CD4-positive, alpha-beta memory T cell (primary cell): ENCODE data around the gene ARMC9. TPM values are rescaled to one million over a fixed set of nuclear protein-coding genes. Genes with fewer than 3 reads are reported as not detected.
A peak's percentile ranks its signal among the peaks of the same experiment; 100 is the strongest.

Experiments
- CTCF ChIA-PET: fragments of 350-600 bp; sonication (Branson Sonifier 250); formaldehyde crosslinking; loops from one replicate; lab custom pipeline; 2021; ENCODE audit warnings: inconsistent platforms; ENCODE audit not compliant: partially characterized antibody; lab: Charles Lee
- POLR2A ChIA-PET: fragments of 350-600 bp; sonication (Branson Sonifier 250); formaldehyde crosslinking; loops from one replicate; lab custom pipeline; 2021; ENCODE audit not compliant: partially characterized antibody; lab: Charles Lee
- DNase-seq, 5 donors: peaks; one replicate each; pipeline versions ENCODE4 v3.0.0 to v3.0.0-alpha.2; 2020 to 2022; ENCODE audit warnings: mixed read lengths in 1 of 5
- H3K27ac ChIP-seq: one replicate; pipeline ENCODE4 v1.7.0; 2013; ENCODE audit warnings: low read depth, low read length
- H3K27me3 ChIP-seq: 2 replicates; pipeline ENCODE4 v1.7.0; 2013; ENCODE audit warnings: mild to moderate bottlenecking, low read length, moderate library complexity; ENCODE audit not compliant: insufficient read depth
- H3K36me3 ChIP-seq: 2 replicates; pipeline ENCODE4 v1.7.0; 2013; ENCODE audit warnings: mild to moderate bottlenecking, low read length, moderate library complexity; ENCODE audit not compliant: insufficient read depth
- H3K4me1 ChIP-seq: 2 replicates; pipeline ENCODE4 v1.7.0; 2013; ENCODE audit warnings: mild to moderate bottlenecking, low read length, moderate library complexity; ENCODE audit not compliant: insufficient read depth
- H3K4me3 ChIP-seq, 2 donors: one replicate each; pipeline ENCODE4 v1.7.0; 2013; ENCODE audit warnings: low read length in 2 of 2, mild to moderate bottlenecking in 1 of 2
- H3K9me3 ChIP-seq, 2 donors: one replicate each; pipeline ENCODE4 v1.7.0; 2013; ENCODE audit warnings: low read length in 2 of 2, control low read depth in 1 of 2; ENCODE audit not compliant: control insufficient read depth in 1 of 2
- H3K27ac Mint-ChIP-seq, 7 donors: one replicate each; pipeline ENCODE4 v1.8.0; 2020 to 2021; ENCODE audit warnings: mixed read lengths in 7 of 7, mild to moderate bottlenecking in 6 of 7, inconsistent platforms in 3 of 7, moderate library complexity in 3 of 7
- H3K27me3 Mint-ChIP-seq, 2 donors: one replicate each; pipeline ENCODE4 v1.8.0; 2020 to 2021; ENCODE audit warnings: mixed read lengths in 2 of 2
- H3K36me3 Mint-ChIP-seq, 2 donors: one replicate each; pipeline ENCODE4 v1.8.0; 2020 to 2021; ENCODE audit warnings: mixed read lengths in 2 of 2, inconsistent platforms in 1 of 2, mild to moderate bottlenecking in 1 of 2
- H3K4me1 Mint-ChIP-seq, 4 donors: one replicate each; pipeline ENCODE4 v1.8.0; 2020 to 2021; ENCODE audit warnings: mixed read lengths in 4 of 4, mild to moderate bottlenecking in 1 of 4
- H3K4me3 Mint-ChIP-seq, 8 donors: one replicate each; pipeline ENCODE4 v1.8.0; 2020 to 2021; ENCODE audit warnings: mixed read lengths in 8 of 8, mild to moderate bottlenecking in 7 of 8, moderate library complexity in 6 of 8, inconsistent platforms in 3 of 8
- H3K9me3 Mint-ChIP-seq, 8 donors: one replicate each; pipeline ENCODE4 v1.8.0; 2020 to 2021; ENCODE audit warnings: mixed read lengths in 8 of 8, mild to moderate bottlenecking in 5 of 8, inconsistent platforms in 3 of 8, moderate library complexity in 1 of 8
- intact Hi-C: fragments of 100-400 bp; cut with micrococcal nuclease; formaldehyde crosslinking; loops from one replicate; pipeline ENCODE4 v1.15.1; 2023
- polyA plus RNA-seq, 2 donors: library from polyadenylated mRNA; unstranded; fragments of 300-500 nt; fragmentation: Illumina TruSeq; gene quantifications; one replicate each; pipeline ENCODE4 v1.2.3, GENCODE V29; 2021
- total RNA-seq, 2 experiments: library from RNA; stranded (reverse); gene quantifications; one replicate each; pipeline ENCODE4 v1.2.3, GENCODE V29; 2021

The ARMC9 gene
- total and polyA plus RNA-seq, 4 experiments from 2014 or later: 0.50 to 1.4 (median 1.1) TPM; not detected in 1

GRCh38 chr2:231290321-231291015, 92.0 kb downstream of the ARMC9 start:
- H3K36me3 Mint-ChIP-seq: no peaks in the 10 kb centered on the region
- intact Hi-C loops: no loop called here

DNA sequence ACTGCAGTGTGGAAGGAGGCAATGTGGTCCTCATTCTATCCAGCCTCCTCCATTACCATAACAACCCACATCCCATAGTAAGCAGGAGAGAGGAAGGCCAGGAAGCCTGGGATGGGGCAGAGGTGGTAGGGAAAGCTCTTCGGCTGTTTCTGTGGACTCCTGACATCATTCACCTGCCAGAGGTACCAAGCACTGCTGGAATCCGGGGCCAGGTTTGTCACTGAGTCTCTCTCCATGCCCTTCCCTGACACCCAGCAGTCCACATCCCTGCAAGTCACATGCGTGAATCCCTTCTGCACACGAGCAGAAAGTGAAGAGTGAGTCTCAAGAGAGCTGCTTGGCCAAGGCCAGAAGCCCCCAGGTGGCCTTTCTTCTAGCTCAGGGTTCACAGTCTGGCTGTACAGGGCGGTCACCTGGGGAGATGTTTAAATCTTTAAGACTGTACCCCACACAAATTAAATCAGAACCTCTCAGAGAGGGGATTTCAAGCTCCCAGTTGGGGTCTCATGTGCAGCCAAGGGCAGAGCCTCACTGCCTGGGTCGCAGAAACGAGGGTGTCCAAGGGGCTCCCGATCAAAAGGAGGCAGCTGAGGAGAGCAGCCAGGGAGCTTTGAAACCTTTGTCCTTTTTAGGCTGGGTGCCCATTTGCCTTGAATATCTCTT, 94.2 kb downstream of the ARMC9 start:
- no peaks in the 10 kb centered on the region for H3K9me3 Mint-ChIP-seq
- Histone ChIP-seq H3K4me1 (no peaks in the 10 kb centered on the region), H3K4me3 (no peak overlapping the region), H3K27me3 (no peaks in the 10 kb centered on the region), H3K36me3 (no peaks in the 10 kb centered on the region), H3K27ac (no peak overlapping the region), H3K9me3 (no peaks in the 10 kb centered on the region)
- no peaks in the 10 kb centered on the region for H3K4me1 Mint-ChIP-seq
- H3K27me3 Mint-ChIP-seq: peaks cover 3 to 4% of the 10 kb centered on the region in 2 donors
- H3K27ac Mint-ChIP-seq: no peak overlapping the region
- ChIA-PET POLR2A (no interaction called here), CTCF (no interaction called here)
- intact Hi-C loops: no loop called here
- no peak overlapping the region for H3K4me3 Mint-ChIP-seq
- DNase-seq: no peak
- no peaks in the 10 kb centered on the region for H3K36me3 Mint-ChIP-seq

More at GRCh38 chr2:231290321-231291015, 92.0 kb downstream of the ARMC9 start:
- Mint-ChIP-seq H3K27me3 (peaks cover 1 to 3% of the 10 kb centered on the region in 2 donors), H3K4me3 (no peak overlapping the region), H3K4me1 (no peaks in the 10 kb centered on the region), H3K9me3 (no peaks in the 10 kb centered on the region), H3K27ac (no peak overlapping the region)
- Histone ChIP-seq H3K27ac (no peak overlapping the region), H3K27me3 (no peaks in the 10 kb centered on the region), H3K4me1 (no peaks in the 10 kb centered on the region), H3K4me3 (no peak overlapping the region), H3K36me3 (no peaks in the 10 kb centered on the region), H3K9me3 (no peaks in the 10 kb centered on the region)
- no peak for DNase-seq
- ChIA-PET POLR2A (no interaction called here), CTCF (interaction anchor here (0.9 to 1.3 kb wide), 2 partner anchors 9 to 161 kb away, joined by 3 to 4 read pairs; no protein-coding TSS in a partner anchor)

- no peaks in the 10 kb centered on the region for H3K4me1 ChIP-seq
- H3K36me3 Mint-ChIP-seq: no peaks in the 10 kb centered on the region
- peaks cover 3 to 4% of the 10 kb centered on the region in 2 donors for H3K27me3 Mint-ChIP-seq
- no peak overlapping the region for H3K4me3 ChIP-seq
- no peaks in the 10 kb centered on the region for H3K27me3 ChIP-seq
- intact Hi-C loops: no loop called here
- no peaks in the 10 kb centered on the region for H3K36me3 ChIP-seq
- H3K27ac Mint-ChIP-seq: no peak overlapping the region
- ChIA-PET POLR2A (no interaction called here), CTCF (no interaction called here)
- H3K27ac ChIP-seq: no peak overlapping the region
- no peaks in the 10 kb centered on the region for H3K4me1 Mint-ChIP-seq
- no peak overlapping the region for H3K4me3 Mint-ChIP-seq
- H3K9me3 ChIP-seq: no peaks in the 10 kb centered on the region
- H3K9me3 Mint-ChIP-seq: no peaks in the 10 kb centered on the region
- DNase-seq: no peak
These were observed 94.7 kb downstream of the ARMC9 start for GRCh38 chr2:231293163-231293562.

GRCh38 chr2:231294116-231294515, 95.7 kb downstream of the ARMC9 start:
- H3K4me1 ChIP-seq: no peaks in the 10 kb centered on the region

DNA sequence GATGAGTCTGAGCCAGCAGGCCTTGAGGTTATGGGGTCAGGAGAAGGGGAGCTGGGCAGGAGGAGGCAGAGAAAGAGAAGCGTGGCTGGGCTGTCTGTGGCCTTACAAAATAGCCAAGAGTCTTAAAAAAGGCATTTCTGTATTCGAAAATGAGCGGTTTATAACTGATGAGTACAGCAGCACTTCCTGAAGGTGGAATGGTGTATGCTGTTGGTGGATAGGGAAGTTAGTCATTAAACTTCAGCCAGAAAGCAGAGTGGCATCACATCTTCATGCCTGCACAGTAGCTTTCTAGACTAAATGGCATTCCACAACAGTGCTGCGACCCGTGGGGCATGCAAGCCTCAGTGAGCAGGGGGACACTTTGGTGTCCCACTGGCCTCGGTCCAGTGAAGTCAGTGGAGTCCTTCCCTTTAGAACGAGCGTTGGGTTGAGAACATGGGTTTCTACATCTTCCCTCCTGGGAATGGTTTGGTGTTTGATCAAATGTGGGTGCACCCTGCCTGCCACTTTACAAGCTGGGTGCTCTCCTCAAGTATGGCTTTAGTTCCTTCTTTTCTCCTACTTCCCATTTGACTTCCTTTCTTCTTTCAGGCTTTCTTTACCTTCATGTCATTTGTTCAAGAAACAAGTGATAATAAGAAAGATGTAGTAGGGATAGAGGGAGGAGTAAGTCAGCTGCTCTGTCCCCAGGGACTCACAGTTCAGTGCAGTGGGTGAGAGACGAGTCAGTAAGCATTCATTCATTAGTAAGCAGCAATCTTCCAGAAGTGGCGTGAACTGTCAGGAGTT, 96.3 kb downstream of the ARMC9 start:
- H3K27ac Mint-ChIP-seq: peak overlapping the region in 1 of 7 donors; percentile 38

More at GRCh38 chr2:231294116-231294515, 95.7 kb downstream of the ARMC9 start:
- no peak overlapping the region for H3K4me3 Mint-ChIP-seq
- Histone ChIP-seq H3K27ac (no peak overlapping the region), H3K36me3 (no peaks in the 10 kb centered on the region), H3K27me3 (no peaks in the 10 kb centered on the region), H3K9me3 (no peaks in the 10 kb centered on the region), H3K4me3 (no peak overlapping the region)
- H3K27ac Mint-ChIP-seq: no peak overlapping the region
- ChIA-PET CTCF (no interaction called here), POLR2A (no interaction called here)
- H3K27me3 Mint-ChIP-seq: peaks cover 3 to 4% of the 10 kb centered on the region in 2 donors
- no peaks in the 10 kb centered on the region for H3K4me1 Mint-ChIP-seq
- no peaks in the 10 kb centered on the region for H3K36me3 Mint-ChIP-seq
- intact Hi-C loops: no loop called here
- no peaks in the 10 kb centered on the region for H3K9me3 Mint-ChIP-seq
- DNase-seq: no peak

GRCh38 chr2:231295363-231295655, 96.9 kb downstream of the ARMC9 start:
- Histone ChIP-seq H3K4me3 (no peak overlapping the region), H3K9me3 (no peaks in the 10 kb centered on the region), H3K36me3 (no peaks in the 10 kb centered on the region), H3K27ac (no peak overlapping the region), H3K27me3 (no peaks in the 10 kb centered on the region), H3K4me1 (no peaks in the 10 kb centered on the region)
- no peaks in the 10 kb centered on the region for H3K36me3 Mint-ChIP-seq
- H3K4me1 Mint-ChIP-seq: no peaks in the 10 kb centered on the region
- H3K27ac Mint-ChIP-seq: peak overlapping the region in 1 of 7 donors; percentile 38
- H3K4me3 Mint-ChIP-seq: no peak overlapping the region
- no peaks in the 10 kb centered on the region for H3K9me3 Mint-ChIP-seq
- POLR2A ChIA-PET: no interaction called here
- no peak for DNase-seq
- CTCF ChIA-PET: no interaction called here
- intact Hi-C loops: no loop called here
- H3K27me3 Mint-ChIP-seq: peaks cover 3 to 4% of the 10 kb centered on the region in 2 donors

More for the DNA sequence above, 96.3 kb downstream of the ARMC9 start:
- no peaks in the 10 kb centered on the region for H3K36me3 ChIP-seq
- H3K4me1 ChIP-seq: no peaks in the 10 kb centered on the region
- ChIA-PET CTCF (no interaction called here), POLR2A (no interaction called here)
- no peak overlapping the region for H3K4me3 ChIP-seq
- H3K9me3 ChIP-seq: no peaks in the 10 kb centered on the region
- Mint-ChIP-seq H3K9me3 (no peaks in the 10 kb centered on the region), H3K4me1 (no peaks in the 10 kb centered on the region), H3K27me3 (peaks cover 3 to 4% of the 10 kb centered on the region in 2 donors), H3K36me3 (no peaks in the 10 kb centered on the region), H3K4me3 (no peak overlapping the region)
- intact Hi-C loops: no loop called here
- no peak overlapping the region for H3K27ac ChIP-seq
- DNase-seq: no peak
- no peaks in the 10 kb centered on the region for H3K27me3 ChIP-seq

- no peak for DNase-seq
- POLR2A ChIA-PET: no interaction called here
- Mint-ChIP-seq H3K4me1 (no peaks in the 10 kb centered on the region), H3K4me3 (no peak overlapping the region), H3K36me3 (no peaks in the 10 kb centered on the region), H3K27ac (no peak overlapping the region), H3K27me3 (peaks cover 3 to 4% of the 10 kb centered on the region in 2 donors), H3K9me3 (no peaks in the 10 kb centered on the region)
- H3K36me3 ChIP-seq: no peaks in the 10 kb centered on the region
- CTCF ChIA-PET: interaction anchor here (0.9 to 2.3 kb wide), 4 partner anchors 10 to 161 kb away, joined by 3 to 14 read pairs (median 4); no protein-coding TSS in a partner anchor
- no peak overlapping the region for H3K27ac ChIP-seq
- H3K4me3 ChIP-seq: no peak overlapping the region
- no peaks in the 10 kb centered on the region for H3K27me3 ChIP-seq
- H3K9me3 ChIP-seq: no peaks in the 10 kb centered on the region
- intact Hi-C loops: loop anchor here (1.0 kb wide), 1 partner anchor 25 kb away; no protein-coding TSS in a partner anchor
- H3K4me1 ChIP-seq: no peaks in the 10 kb centered on the region
These were observed 98.1 kb downstream of the ARMC9 start for GRCh38 chr2:231296401-231296974.
